HG03196 (cell line): ENCODE results near the gene HNRNPAB.

Experiments used
- ATAC-seq: cut with Tn5 transposase; IDR thresholded peaks from one replicate; pipeline ENCODE4 v1.9.1; 2021; ENCODE audit not compliant: unreplicated experiment

The HNRNPAB gene

GRCh38 chr5:178211095-178212048, 7.0 kb downstream of the HNRNPAB start:
- ATAC-seq, result no peak

DNA sequence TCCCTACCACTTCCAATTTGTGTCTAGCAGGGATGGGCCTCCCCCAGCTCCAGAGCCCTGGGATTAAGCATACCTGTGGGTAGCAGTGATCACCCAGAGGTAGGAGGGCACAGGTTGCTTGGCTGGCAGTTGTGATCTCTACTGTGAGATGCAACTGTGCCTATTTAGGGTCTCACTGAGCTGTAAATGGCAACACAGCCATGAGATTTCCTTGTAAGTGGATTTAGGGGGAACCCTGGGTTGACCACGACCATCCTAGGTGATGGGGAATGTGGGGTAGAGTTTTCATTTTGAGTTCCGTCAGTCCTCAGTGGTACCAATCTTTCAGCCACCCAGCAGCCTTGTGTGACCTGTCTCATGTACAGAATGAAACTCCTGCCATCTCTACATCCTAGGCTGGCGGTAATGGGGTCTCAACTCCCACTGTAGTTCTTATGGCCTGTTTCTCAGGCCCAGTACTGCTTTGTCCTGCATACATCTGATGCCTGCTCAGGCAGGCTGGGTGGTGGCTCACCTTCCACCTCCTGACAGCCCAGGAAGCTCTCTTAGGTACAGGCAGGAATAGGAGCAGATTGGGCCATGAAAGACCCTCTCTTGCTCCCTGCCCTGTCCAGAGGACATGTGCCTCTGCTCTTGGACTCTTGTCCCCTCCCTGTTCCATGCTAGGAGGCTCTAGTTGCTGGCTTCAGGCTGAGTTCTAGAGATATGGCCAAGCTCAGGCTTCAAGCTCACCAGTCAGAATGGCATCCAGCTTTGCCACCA, 8.1 kb downstream of the HNRNPAB start:
- ATAC-seq, result no peak

DNA sequence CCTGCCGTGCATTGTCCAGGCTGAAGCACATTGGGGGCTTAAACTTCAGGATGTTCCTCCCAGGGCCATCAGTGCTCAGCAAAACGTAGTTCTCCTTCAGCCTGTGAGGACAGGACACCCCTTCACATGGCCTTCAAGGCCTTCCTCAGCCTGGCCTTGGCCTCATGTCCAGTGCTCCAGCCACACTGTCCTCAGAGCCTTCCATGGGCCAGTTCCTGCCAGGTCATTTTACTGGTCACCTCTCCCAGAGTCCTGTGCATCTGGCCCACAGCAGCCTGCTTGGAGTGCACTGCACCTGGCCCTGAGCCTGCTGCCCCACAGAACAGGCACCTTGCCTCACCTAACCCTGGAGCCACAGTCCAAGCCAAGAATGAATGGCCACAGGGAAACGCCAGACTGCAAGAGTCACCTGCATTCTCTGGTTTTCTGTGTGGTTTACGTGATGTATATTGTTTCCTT, 8.7 kb downstream of the HNRNPAB start:
- no peak for ATAC-seq

DNA sequence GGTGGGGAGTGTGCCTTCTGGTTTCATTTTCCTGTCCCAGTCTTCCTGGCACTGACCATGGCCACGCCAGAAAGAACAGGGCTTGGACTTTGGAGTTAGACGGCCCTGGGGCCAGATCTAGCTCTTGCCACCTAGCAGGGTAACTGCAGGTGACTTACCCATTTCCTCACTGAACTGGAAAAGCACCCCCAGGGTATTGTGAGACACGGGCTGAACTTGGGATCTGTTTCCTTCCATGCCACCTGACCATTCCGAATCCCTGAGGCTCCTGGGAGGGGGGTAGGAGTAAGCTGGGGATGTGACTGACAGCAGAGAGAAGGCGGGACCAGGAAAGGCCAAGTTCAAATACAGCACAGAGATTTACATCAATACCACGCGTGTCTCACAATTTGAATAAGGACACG, 9.4 kb downstream of the HNRNPAB start:
- no peak for ATAC-seq

GRCh38 chr5:178214160-178214803, 9.9 kb downstream of the HNRNPAB start:
- no peak for ATAC-seq

- no peak for ATAC-seq
These were observed 11.1 kb downstream of the HNRNPAB start for GRCh38 chr5:178215280-178216002.

- ATAC-seq, result no peak
These were observed 11.8 kb downstream of the HNRNPAB start for GRCh38 chr5:178216088-178216534.

- no peak for ATAC-seq
These were observed 12.4 kb downstream of the HNRNPAB start for GRCh38 chr5:178216779-178217178.

DNA sequence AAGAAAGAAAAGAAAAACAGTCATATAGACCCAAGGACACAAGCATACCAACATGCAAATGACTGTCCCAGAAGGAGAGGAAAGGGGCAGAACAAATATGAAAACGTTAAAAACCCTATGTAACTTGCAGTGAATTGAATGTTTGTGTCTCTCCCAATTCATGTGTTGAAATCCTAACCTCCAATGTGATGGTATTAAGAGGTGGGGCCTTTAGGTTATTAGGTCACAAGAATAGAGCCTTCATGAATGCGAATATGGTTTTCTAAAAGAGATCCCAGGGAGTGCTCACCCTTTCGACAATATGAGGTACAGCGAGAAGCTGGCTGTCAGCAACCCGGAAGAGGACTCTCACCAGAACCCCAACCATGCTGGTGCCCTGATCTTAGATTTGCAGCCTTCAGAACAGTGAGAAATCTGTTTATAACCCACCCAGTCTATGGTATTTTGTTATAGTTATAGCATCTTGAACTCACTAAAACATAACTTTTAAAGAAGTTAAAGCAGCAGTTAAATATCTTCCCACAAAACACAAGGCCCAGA, 14.0 kb downstream of the HNRNPAB start:
- no peak for ATAC-seq

DNA sequence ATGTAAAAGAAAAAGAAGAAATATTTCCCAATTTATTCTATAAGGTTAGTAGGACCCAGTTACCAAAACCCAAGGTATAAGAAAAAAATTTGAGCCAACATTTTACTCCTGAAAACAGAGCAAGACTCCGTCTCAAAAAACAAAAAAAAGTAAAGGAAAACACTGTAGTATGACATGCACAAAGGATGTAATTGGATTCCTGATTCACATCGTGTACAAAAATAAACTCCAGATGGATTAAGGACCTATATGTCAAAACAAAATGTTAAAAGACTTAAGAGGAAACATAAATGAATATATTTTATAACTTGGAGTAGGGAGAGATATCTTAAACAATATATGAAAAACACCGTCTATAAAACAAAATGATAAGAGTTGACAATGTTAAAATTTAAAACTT, 14.5 kb downstream of the HNRNPAB start:
- ATAC-seq, result no peak

DNA sequence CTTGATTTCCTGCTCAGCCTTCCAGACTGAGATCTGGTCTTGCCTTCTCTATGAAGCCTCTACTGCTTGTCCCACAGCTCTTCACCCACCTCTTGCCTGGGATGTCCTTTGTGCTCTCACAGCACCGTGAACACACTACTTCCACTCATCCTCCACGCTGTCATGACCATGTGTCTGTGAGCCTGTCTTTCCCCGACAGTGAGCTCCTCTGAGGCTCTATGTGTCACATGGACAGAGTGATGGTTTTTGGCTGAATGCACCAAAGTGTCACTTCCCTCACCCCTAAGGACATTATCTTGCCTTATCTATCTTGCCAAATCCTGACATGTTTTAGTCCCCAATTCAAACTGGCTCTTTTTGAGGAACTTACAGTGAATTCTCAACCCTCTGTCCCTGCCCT, 16.9 kb downstream of the HNRNPAB start:
- no peak for ATAC-seq

DNA sequence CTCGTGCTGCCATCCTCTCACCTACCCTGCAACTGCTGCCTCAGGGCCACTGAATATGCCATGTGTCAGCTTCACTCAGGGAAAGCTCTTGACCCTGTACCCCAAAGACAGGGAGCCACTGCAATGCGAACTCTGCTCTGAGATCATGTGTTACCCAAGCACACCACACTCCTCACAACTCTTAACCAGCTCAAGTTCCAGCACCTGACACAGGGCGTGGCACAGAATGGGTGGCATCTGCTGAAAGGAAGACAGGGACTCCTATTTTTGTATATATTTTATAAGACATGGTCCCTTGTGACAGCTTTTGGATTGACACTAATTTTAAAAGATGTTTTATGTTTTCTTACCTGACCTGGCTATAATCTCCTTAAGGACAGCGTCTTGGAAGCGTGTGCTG, 17.5 kb downstream of the HNRNPAB start:
- no peak for ATAC-seq

DNA sequence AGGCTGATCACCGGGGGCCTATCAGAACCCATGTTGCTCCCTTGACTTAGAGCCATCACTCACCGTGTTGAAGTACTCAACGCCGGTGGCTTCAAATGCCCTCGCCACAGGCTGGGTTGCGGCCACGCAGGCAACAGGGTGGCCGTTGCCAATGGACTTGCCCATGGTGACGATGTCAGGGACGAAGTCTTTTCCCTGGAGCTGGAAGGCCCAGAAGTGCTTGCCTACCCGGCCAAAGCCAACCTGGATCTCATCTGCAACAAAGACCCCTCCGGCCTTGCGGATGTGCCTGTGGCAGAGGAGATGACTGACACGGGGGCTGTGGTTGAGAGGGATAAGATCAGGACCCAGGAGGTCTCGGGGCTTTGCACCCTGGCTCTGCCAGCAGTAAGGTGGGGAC, 18.0 kb downstream of the HNRNPAB start:
- ATAC-seq, result no peak

DNA sequence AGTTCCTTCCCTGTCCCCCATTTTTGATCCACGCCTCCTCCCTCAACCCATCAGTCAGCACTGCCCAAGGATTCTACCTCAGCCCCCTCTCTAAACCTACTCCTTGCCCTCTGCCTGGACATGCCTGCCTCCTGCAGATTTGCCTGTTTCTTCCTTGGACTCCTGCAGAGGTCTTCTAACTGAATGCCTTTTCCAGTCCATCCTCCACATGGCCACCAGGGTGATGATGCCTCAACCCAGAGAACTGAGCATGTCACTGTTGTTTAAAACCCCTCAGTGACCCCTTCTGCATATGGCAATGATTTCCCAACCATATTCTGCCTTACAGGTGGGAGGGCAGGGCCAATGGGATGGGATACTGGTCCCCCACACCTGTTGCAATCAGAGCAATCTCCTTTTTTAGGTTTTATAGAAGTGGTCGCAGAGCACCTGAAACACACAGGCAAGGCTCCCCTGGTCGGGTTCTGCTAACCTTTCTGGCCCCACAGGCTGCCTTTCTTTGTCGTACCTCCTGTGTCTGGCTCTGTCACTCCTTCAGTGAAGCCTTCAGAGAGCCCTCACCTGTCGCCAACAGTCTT, 19.0 kb downstream of the HNRNPAB start:
- no peak for ATAC-seq

DNA sequence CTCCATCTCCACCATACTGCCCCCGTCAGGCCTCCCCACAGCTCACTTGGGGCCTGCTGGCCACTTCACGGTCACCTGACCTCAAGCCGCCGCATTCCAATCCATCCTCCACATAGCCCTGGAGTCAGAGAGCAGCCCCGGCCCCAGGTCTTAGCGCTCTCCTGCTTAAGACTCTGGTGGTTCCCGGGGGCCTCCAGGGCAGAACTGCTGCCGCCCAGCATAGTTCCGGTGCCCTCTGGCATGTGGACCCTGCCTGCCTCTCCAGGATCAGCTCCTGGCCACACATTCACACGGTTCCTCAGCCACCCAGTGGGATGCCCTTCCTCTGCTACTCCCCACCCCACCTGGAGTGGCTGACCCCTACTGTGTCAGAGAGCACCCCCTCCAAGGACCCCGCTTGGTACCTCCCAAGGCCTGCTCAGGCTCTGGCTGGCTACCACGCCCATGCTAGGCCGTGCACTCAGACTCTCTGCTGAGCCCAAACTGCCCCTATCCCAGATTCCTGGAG, 19.5 kb downstream of the HNRNPAB start:
- ATAC-seq, result no peak

DNA sequence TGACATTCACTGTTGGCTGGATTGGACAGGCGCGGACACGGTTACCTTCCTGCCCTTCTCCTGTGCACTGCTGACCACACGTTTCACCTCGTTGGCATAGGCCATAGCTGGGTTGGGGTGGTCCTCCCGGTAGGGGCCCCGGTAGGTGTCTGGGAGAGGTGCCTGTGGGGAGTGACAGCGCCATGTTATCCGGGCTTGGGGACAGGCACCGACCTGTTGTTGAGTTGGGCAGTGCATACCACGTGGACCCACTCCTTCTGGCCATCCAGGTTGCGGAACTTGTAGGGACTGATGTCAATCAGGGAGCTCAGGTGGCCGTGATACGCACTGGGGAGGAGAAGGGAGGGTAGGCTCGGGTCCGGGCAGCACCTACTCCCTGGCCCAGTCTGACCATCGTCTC, 20.1 kb downstream of the HNRNPAB start:
- no peak for ATAC-seq

GRCh38 chr5:178225174-178225573, 20.8 kb downstream of the HNRNPAB start:
- ATAC-seq, result no peak

DNA sequence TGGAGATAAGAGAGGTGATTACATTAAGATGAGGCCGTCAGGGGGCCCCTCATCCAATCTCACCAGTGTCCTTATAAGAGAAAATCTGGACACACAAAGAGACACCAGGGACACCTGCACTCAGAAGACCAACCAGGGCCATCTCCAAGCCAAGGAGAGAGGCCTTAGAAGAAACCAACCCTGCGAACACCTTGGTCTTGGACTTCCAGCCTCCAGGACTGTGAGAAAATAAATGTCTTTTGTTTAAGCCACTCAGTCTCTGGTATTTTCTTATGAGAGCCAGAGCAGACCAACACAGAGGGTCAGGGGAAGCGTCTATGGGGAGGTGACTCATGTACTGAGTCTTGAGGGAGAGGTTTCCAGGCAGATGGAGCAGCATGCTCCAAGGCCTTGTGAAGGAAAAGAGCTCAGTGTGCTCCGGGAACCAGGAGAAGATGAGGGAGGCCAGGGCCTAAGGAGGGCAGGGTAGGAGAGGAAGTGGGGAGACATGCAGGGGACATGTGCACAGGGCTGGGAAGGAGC, 22.9 kb downstream of the HNRNPAB start:
- ATAC-seq, result no peak

DNA sequence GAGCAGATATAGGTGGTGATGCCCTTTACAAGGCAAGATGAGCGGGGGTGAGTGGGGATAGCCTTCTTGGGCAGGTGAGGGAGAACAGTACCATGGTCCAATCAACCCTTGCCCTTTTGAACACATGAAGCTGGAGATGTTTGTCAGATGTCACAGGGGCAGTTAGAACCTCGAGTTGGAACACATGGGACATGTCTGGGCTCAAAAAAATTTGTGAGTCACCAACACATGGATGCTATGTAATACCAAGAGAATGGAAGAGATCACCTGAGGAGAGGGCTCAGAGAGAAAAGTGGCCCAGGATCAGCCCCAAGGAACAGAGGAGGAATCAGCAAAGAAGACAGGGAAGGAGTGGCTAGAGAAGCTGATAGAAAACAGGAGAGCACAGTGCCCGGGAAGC, 23.6 kb downstream of the HNRNPAB start:
- ATAC-seq, result no peak

DNA sequence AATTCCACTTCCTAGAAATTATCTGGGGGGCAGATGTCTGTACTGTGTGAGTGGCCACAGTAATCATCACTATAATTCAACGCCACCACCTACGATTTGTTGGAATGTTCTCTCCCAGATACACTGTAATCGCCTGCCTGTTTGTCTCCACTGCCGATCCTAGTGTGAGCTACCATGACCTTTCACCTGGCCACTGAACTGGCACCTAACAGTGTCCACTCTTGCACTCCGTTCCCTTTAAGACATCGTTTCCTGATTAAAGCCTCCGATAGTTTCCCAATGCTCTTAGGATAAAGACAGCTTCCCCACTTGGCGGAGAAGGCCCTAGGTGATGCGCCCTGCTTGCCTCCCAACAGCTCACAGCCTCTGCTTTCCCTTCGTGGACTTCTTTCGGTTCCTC, 24.3 kb downstream of the HNRNPAB start:
- ATAC-seq, result no peak
